ENCODE measurements around the gene ZFP36L1.

- TF ChIP-seq TAF1 (IDR thresholded peaks at IDR 0.05; ENCODE audit: low read depth, low read length): no peak
- TF ChIP-seq POLR2A (IDR thresholded peaks at IDR 0.05; ENCODE audit: low read depth, low read length): no peak
- TF ChIP-seq POLR2AphosphoS5 (IDR thresholded peaks at IDR 0.05; ENCODE audit: low read depth, low read length): no peak
Measured at GRCh38 chr14:68817506-68818212, 24.8 kb upstream of the ZFP36L1 start.
